ENCODE results near the gene MAPK8IP1.

MAPK8IP1 gene

DNA sequence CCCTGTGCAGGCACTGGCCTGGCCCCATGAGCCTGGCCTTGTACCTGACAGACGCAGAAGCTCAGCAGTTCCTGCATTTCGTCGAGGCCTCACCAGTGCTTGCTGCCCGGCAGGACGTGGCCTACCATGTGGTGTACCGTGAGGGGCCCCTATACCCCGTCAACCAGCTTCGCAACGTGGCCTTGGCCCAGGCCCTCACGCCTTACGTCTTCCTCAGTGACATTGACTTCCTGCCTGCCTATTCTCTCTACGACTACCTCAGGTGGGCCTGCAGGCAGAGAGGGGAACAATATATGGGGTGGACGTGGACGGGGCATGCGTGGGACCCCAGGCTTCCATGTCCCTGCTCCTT lies 41.9 kb downstream of the MAPK8IP1 start:
- Histone ChIP-seq H3K4me2 (ENCODE audit: low read length, poor library complexity, severe bottlenecking) (no peak overlapping the region), H4K91ac (ENCODE audit: low read length) (no peak overlapping the region), H2AFZ (ENCODE audit: low read depth, low read length) (no peak overlapping the region), H3K14ac (ENCODE audit: low read length in 2 of 2) (no peak overlapping the region), H2AK5ac (ENCODE audit: low read length, severe bottlenecking) (no peak overlapping the region), H3K4me1 (ENCODE audit: control insufficient read depth, insufficient read depth, low read depth, low read length) (peaks cover 14% of the 10 kb centered on the region), H3K4me3 (ENCODE audit: insufficient read depth in 1 of 2, low read depth in 1 of 2, low read length in 2 of 2) (peak overlapping the region in 1 of 2 experiments; percentile 26), H2BK120ac (ENCODE audit: low read depth, low read length) (no peak overlapping the region), H3K36me3 (ENCODE audit: control insufficient read depth in 1 of 2, insufficient read depth in 2 of 2, low read depth in 1 of 2, low read length in 2 of 2) (peaks cover 13 to 56% of the 10 kb centered on the region in 2 experiments), H3K27me3 (ENCODE audit: control insufficient read depth in 1 of 2, insufficient read depth in 1 of 2, low read length in 2 of 2) (peaks cover 20 to 36% of the 10 kb centered on the region in 2 experiments), H2BK5ac (ENCODE audit: low read depth, low read length, poor library complexity, severe bottlenecking) (no peak overlapping the region), H2BK12ac (ENCODE audit: low read length in 2 of 2) (no peak overlapping the region), H2BK15ac (ENCODE audit: low read depth, poor library complexity, severe bottlenecking) (no peak overlapping the region), H3K27ac (ENCODE audit: low read length, poor library complexity, severe bottlenecking) (no peak overlapping the region), H3K23ac (ENCODE audit: low read length in 2 of 2) (no peak overlapping the region), H3K9ac (ENCODE audit: low read length) (no peak overlapping the region), H3K18ac (ENCODE audit: low read depth in 1 of 2, low read length in 2 of 2) (no peak overlapping the region), H3K9me3 (ENCODE audit: control insufficient read depth, low read length) (no peaks in the 10 kb centered on the region), H3K4ac (ENCODE audit: low read depth in 1 of 2, low read length in 2 of 2) (no peak overlapping the region), H4K8ac (ENCODE audit: low read length) (no peak overlapping the region), H3K79me1 (replicated peaks; ENCODE audit: low read length, poor library complexity, severe bottlenecking) (peaks cover 5% of the 10 kb centered on the region)
- DNase-seq, result no peak
- 86% methylated on average over 15 of the region's 15 CpGs for WGBS

DNA sequence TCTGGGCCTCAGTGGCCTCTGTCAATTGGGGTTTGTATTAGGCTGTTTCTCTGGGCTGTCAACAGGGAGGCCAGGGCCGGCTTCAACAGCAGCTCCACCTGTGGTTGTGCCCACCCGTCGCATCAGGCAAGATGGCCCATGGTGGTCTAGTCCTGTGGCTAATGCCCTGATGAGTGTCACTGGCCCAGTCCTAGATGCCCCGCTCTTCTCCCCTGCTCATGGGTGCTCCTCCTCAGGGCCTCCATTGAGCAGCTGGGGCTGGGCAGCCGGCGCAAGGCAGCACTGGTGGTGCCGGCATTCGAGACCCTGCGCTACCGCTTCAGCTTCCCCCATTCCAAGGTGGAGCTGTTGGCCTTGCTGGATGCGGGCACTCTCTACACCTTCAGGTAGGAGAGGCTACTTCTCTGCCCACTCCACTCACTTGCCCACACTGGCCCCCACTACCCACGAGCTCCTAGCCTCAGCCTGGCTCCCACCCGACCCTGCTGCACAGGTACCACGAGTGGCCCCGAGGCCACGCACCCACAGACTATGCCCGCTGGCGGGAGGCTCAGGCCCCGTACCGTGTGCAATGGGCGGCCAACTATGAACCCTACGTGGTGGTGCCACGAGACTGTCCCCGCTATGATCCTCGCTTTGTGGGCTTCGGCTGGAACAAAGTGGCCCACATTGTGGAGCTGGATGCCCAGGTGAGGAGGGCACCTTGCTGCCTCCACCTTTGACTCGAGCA lies 42.4 kb downstream of the MAPK8IP1 start:
- Histone ChIP-seq H2BK15ac (ENCODE audit: low read depth, poor library complexity, severe bottlenecking) (no peak overlapping the region), H3K14ac (ENCODE audit: low read length in 2 of 2) (no peak overlapping the region), H2BK120ac (ENCODE audit: low read depth, low read length) (no peak overlapping the region), H3K36me3 (ENCODE audit: control insufficient read depth in 1 of 2, insufficient read depth in 2 of 2, low read depth in 1 of 2, low read length in 2 of 2) (peaks cover 18 to 56% of the 10 kb centered on the region in 2 experiments), H3K27me3 (ENCODE audit: control insufficient read depth in 1 of 2, insufficient read depth in 1 of 2, low read length in 2 of 2) (peaks cover 20 to 32% of the 10 kb centered on the region in 2 experiments), H3K23ac (ENCODE audit: low read length in 2 of 2) (no peak overlapping the region), H2BK12ac (ENCODE audit: low read length in 2 of 2) (no peak overlapping the region), H3K27ac (ENCODE audit: low read length, poor library complexity, severe bottlenecking) (no peak overlapping the region), H3K9me3 (ENCODE audit: control insufficient read depth, low read length) (no peaks in the 10 kb centered on the region), H2AFZ (ENCODE audit: low read depth, low read length) (no peak overlapping the region), H3K4ac (ENCODE audit: low read depth in 1 of 2, low read length in 2 of 2) (no peak overlapping the region), H3K18ac (ENCODE audit: low read depth in 1 of 2, low read length in 2 of 2) (no peak overlapping the region), H2BK5ac (ENCODE audit: low read depth, low read length, poor library complexity, severe bottlenecking) (no peak overlapping the region), H2AK5ac (ENCODE audit: low read length, severe bottlenecking) (no peak overlapping the region), H3K4me2 (ENCODE audit: low read length, poor library complexity, severe bottlenecking) (no peak overlapping the region), H4K8ac (ENCODE audit: low read length) (no peak overlapping the region), H3K79me1 (replicated peaks; ENCODE audit: low read length, poor library complexity, severe bottlenecking) (peaks cover 5% of the 10 kb centered on the region), H4K91ac (ENCODE audit: low read length) (no peak overlapping the region), H3K4me3 (ENCODE audit: insufficient read depth in 1 of 2, low read depth in 1 of 2, low read length in 2 of 2) (peak overlapping the region in 1 of 2 experiments; percentile 33), H3K9ac (ENCODE audit: low read length) (no peak overlapping the region), H3K4me1 (ENCODE audit: control insufficient read depth, insufficient read depth, low read depth, low read length) (peaks cover 9% of the 10 kb centered on the region)
- WGBS, result 92% methylated on average over 27 of the region's 27 CpGs
- DNase-seq, result no peak

DNA sequence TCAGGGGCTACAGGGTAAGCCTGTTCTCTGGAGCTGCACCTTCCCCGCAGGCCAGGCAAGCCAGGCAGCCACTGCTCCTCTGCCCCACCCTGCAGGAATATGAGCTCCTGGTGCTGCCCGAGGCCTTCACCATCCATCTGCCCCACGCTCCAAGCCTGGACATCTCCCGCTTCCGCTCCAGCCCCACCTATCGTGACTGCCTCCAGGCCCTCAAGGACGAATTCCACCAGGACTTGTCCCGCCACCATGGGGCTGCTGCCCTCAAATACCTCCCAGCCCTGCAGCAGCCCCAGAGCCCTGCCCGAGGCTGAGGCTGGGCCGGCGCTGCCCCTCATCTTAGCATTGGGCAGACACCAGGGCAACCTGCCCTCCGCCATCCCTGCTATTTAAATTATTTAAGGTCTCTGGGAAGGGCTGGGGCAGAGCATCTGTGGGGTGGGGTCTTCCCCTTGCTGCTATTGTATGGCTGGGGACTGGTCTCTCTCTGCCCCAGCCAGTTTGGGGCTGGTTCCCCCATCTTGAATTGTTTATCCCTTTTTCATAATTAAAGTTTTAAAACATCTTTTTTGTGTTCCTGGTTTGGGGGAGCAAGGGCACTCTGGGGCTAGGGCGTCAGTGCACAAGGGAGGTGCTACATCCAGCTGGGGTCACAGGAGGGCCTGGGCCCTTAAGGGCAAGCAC lies 43.2 kb downstream of the MAPK8IP1 start:
- Histone ChIP-seq H3K27me3 (ENCODE audit: control insufficient read depth in 1 of 2, insufficient read depth in 1 of 2, low read length in 2 of 2) (peaks cover 13 to 25% of the 10 kb centered on the region in 2 experiments), H4K8ac (ENCODE audit: low read length) (no peak overlapping the region), H3K9me3 (ENCODE audit: control insufficient read depth, low read length) (no peaks in the 10 kb centered on the region), H3K4me1 (ENCODE audit: control insufficient read depth, insufficient read depth, low read depth, low read length) (peaks cover 4% of the 10 kb centered on the region), H3K18ac (ENCODE audit: low read depth in 1 of 2, low read length in 2 of 2) (no peak overlapping the region), H3K9ac (ENCODE audit: low read length) (no peak overlapping the region), H4K91ac (ENCODE audit: low read length) (no peak overlapping the region), H3K23ac (ENCODE audit: low read length in 2 of 2) (no peak overlapping the region), H2BK15ac (ENCODE audit: low read depth, poor library complexity, severe bottlenecking) (no peak overlapping the region), H3K14ac (ENCODE audit: low read length in 2 of 2) (no peak overlapping the region), H3K4ac (ENCODE audit: low read depth in 1 of 2, low read length in 2 of 2) (no peak overlapping the region), H3K4me2 (ENCODE audit: low read length, poor library complexity, severe bottlenecking) (no peak overlapping the region), H2BK12ac (ENCODE audit: low read length in 2 of 2) (no peak overlapping the region), H2BK5ac (ENCODE audit: low read depth, low read length, poor library complexity, severe bottlenecking) (no peak overlapping the region), H3K4me3 (ENCODE audit: insufficient read depth in 1 of 2, low read depth in 1 of 2, low read length in 2 of 2) (no peak overlapping the region), H2BK120ac (ENCODE audit: low read depth, low read length) (no peak overlapping the region), H3K79me1 (replicated peaks; ENCODE audit: low read length, poor library complexity, severe bottlenecking) (peaks cover 7% of the 10 kb centered on the region), H3K27ac (ENCODE audit: low read length, poor library complexity, severe bottlenecking) (no peak overlapping the region), H2AK5ac (ENCODE audit: low read length, severe bottlenecking) (no peak overlapping the region), H2AFZ (ENCODE audit: low read depth, low read length) (no peak overlapping the region), H3K36me3 (ENCODE audit: control insufficient read depth in 1 of 2, insufficient read depth in 2 of 2, low read depth in 1 of 2, low read length in 2 of 2) (peaks cover 26 to 65% of the 10 kb centered on the region in 2 experiments)
- WGBS, result 93% methylated on average over 10 of the region's 13 CpGs
- DNase-seq, result no peak

DNA sequence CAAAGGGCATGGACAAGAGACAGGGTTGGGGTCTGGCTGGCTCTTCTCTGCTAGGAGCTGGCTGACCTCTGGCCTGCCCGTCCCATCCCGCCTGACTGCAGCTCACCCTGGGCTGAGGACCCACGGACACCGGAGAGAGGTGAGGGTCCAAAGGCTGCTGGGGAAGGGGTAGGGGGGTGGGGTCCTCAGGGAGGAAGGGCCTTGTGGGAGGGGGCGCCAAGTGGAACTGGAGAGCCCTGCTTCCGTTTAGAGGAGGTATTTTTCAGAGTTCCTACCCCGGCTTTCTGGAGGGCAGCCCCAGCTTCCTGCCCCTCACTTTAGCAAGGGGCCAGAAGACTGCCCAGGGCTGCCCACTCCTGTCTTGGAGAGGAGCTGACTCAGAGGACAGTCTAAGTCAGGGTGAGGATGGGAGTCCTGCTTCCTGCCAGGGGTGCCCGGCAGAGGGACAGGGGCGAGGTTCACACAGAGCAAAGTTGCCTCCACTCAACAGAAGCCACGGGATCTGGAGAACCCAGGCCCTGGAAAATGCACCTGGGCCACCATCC lies 44.1 kb downstream of the MAPK8IP1 start:
- H3K27ac ChIP-seq (ENCODE audit: low read length, poor library complexity, severe bottlenecking), result no peak overlapping the region
- no peaks in the 10 kb centered on the region for H3K9me3 ChIP-seq (ENCODE audit: control insufficient read depth, low read length)
- H2BK5ac ChIP-seq (ENCODE audit: low read depth, low read length, poor library complexity, severe bottlenecking), result no peak overlapping the region
- H2BK15ac ChIP-seq (ENCODE audit: low read depth, poor library complexity, severe bottlenecking), result no peak overlapping the region
- H2AFZ ChIP-seq (ENCODE audit: low read depth, low read length), result no peak overlapping the region
- no peak overlapping the region for H3K9ac ChIP-seq (ENCODE audit: low read length)
- no peak overlapping the region for H3K4ac ChIP-seq (ENCODE audit: low read depth in 1 of 2, low read length in 2 of 2)
- peaks cover 4% of the 10 kb centered on the region for H3K4me1 ChIP-seq (ENCODE audit: control insufficient read depth, insufficient read depth, low read depth, low read length)
- WGBS, result 89% methylated on average over 9 of the region's 10 CpGs
- H2AK5ac ChIP-seq (ENCODE audit: low read length, severe bottlenecking), result no peak overlapping the region
- H4K8ac ChIP-seq (ENCODE audit: low read length), result no peak overlapping the region
- peaks cover 35 to 73% of the 10 kb centered on the region in 2 experiments for H3K36me3 ChIP-seq (ENCODE audit: control insufficient read depth in 1 of 2, insufficient read depth in 2 of 2, low read depth in 1 of 2, low read length in 2 of 2)
- no peak for DNase-seq
- H2BK120ac ChIP-seq (ENCODE audit: low read depth, low read length), result no peak overlapping the region
- no peak overlapping the region for H3K23ac ChIP-seq (ENCODE audit: low read length in 2 of 2)
- no peak overlapping the region for H3K18ac ChIP-seq (ENCODE audit: low read depth in 1 of 2, low read length in 2 of 2)
- no peak overlapping the region for H3K14ac ChIP-seq (ENCODE audit: low read length in 2 of 2)
- no peak overlapping the region for H3K4me2 ChIP-seq (ENCODE audit: low read length, poor library complexity, severe bottlenecking)
- no peak overlapping the region for H2BK12ac ChIP-seq (ENCODE audit: low read length in 2 of 2)
- H3K79me1 ChIP-seq (replicated peaks; ENCODE audit: low read length, poor library complexity, severe bottlenecking), result peaks cover 8% of the 10 kb centered on the region
- H3K27me3 ChIP-seq (ENCODE audit: control insufficient read depth in 1 of 2, insufficient read depth in 1 of 2, low read length in 2 of 2), result peaks cover 6 to 17% of the 10 kb centered on the region in 2 experiments
- no peak overlapping the region for H3K4me3 ChIP-seq (ENCODE audit: insufficient read depth in 1 of 2, low read depth in 1 of 2, low read length in 2 of 2)
- H4K91ac ChIP-seq (ENCODE audit: low read length), result no peak overlapping the region
